ENCODE data around the gene DOK4. TPM values are rescaled to one million over a fixed set of nuclear protein-coding genes. Genes with fewer than 3 reads are reported as not detected.

DOK4 gene
- total RNA-seq, 2 donors from 2014 or later: 14.2 to 14.5 TPM

DNA sequence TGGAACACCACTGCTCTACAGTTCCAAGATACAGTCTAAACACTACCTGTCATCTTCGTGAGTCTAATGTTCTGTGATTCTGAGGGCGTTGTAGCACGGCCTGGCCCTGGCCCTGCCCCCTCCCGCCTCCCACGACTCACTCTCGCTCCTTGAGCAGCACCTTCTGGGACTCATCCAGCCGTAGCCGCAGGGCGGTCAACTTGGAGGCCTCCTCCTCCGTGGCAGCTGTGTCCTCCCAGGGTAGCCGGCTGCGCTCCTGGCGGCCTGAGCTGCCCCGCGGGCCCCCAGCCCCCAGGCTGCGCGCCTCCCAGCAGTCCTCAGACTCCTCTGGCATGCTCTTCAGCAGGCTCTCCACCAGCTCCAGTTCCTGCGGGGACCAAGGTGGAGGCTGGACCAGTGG is 39.5 kb upstream of the DOK4 start:
- intact Hi-C loops (cut with DNase I): no loop called here
- DNase-seq: no peak

DNA sequence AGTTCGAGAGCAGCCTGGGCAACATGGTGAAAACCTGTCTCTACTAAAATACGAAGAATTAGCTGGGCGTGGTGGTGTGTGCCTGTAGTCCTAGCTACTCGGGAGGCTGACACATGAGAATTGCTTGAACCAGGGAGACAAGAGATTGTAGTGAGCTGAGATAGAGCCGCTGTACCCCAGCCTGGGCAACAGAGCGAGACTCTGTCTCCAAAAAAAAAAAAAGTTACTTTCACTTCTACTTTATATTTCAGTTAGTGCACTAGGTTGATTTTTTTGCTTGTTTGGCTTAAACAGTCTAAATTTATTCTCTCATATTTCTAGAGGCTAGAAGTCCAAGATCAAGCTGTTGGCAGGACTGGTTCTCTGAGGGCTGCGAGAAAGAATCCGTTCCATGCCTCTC is 36.7 kb upstream of the DOK4 start:
- intact Hi-C loops (cut with DNase I): loop anchor here (5.0 kb wide), 2 partner anchors 56 to 221 kb away; no protein-coding TSS in a partner anchor
- no peak for ATAC-seq
- no peak for DNase-seq

More for the DNA sequence above, 39.5 kb upstream of the DOK4 start:
- no peak for ATAC-seq

DNA sequence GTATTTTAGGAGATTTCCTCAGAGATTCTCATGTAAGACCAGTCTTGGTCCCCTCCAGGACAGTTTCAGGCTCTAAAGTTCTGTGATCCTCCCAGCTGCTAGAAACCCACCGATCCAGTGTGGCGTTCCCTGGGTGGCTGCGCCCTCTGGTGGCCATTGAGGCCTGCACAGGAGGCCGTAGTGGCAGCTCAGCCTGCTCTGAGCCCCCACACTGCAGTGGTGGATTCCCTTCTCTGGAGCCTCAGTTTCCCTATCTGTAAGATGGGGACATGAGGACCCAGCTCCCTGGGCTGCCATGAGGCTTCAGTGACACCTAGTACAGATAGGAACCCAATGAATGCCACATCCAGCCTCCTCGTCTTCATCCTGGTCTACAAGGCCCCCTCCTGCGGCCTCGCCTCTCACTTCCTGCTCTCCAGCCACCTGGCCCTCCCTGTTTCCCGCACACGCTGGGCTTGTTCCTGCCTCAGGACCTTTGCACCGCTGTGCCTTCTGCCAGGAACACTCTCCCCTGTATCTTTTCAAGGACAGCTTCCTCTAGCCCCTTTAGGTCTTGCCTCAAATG is 33.6 kb upstream of the DOK4 start:
- ATAC-seq (peak; percentile 82 to 84), DNase-seq (peak; percentile 84)
- intact Hi-C loops (cut with DNase I): loop anchor here (5.0 kb wide), 3 partner anchors 53 to 218 kb away; no protein-coding TSS in a partner anchor

DNA sequence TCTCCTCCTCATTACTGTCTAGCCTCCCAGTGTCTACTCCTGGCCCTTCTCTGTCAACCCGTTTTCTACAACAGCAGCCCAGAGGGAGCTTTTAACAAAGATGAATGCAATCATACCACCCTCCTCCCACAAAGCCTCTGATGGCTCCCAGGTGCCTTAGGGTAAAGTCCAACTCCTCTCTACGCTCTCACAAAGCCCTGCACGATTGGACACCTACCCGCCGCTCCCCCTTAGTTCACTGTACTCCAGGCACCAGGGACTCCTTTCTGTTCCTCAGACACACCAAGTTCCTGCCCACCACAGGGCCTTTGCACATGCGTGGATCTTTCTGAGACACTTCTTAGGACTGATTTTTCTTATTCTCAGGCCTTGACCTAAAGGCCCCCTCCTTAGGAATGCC is 32.6 kb upstream of the DOK4 start:
- no peak for ATAC-seq
- DNase-seq: no peak
- intact Hi-C loops (cut with DNase I): loop anchor here (5.0 kb wide), 2 partner anchors 97 to 217 kb away; no protein-coding TSS in a partner anchor

- DNase-seq (no peak), ATAC-seq (no peak)
- intact Hi-C loops (cut with DNase I): loop anchor here (5.0 kb wide), 2 partner anchors 96 to 216 kb away; no protein-coding TSS in a partner anchor
Observed at GRCh38 chr16:57518520-57518919, 32.2 kb upstream of the DOK4 start.

- peak in 1 of 2 donors; percentile 6 for ATAC-seq
- DNase-seq: no peak
- intact Hi-C loops (cut with DNase I): loop anchor here (5.0 kb wide), 2 partner anchors 95 to 215 kb away; no protein-coding TSS in a partner anchor
Observed at GRCh38 chr16:57517397-57518367, 31.4 kb upstream of the DOK4 start.

- intact Hi-C loops (cut with DNase I): loop anchor here (5.0 kb wide), 2 partner anchors 94 to 214 kb away; no protein-coding TSS in a partner anchor
- ATAC-seq: no peak
- no peak for DNase-seq
Observed at GRCh38 chr16:57516773-57517172, 30.5 kb upstream of the DOK4 start.

GRCh38 chr16:57516176-57516725 is 30.0 kb upstream of the DOK4 start:
- DNase-seq: no peak
- no peak for ATAC-seq
- intact Hi-C loops (cut with DNase I): loop anchor here (5.0 kb wide), 2 partner anchors 94 to 214 kb away; no protein-coding TSS in a partner anchor

- no peak for DNase-seq
- intact Hi-C loops (cut with DNase I): loop anchor here (5.0 kb wide), 3 partner anchors 83 to 213 kb away; no protein-coding TSS in a partner anchor
- peak; percentile 20 to 45 for ATAC-seq
Observed at GRCh38 chr16:57514791-57515600, 28.7 kb upstream of the DOK4 start.

GRCh38 chr16:57514371-57514770 is 28.1 kb upstream of the DOK4 start:
- DNase-seq (no peak), ATAC-seq (no peak)

DNA sequence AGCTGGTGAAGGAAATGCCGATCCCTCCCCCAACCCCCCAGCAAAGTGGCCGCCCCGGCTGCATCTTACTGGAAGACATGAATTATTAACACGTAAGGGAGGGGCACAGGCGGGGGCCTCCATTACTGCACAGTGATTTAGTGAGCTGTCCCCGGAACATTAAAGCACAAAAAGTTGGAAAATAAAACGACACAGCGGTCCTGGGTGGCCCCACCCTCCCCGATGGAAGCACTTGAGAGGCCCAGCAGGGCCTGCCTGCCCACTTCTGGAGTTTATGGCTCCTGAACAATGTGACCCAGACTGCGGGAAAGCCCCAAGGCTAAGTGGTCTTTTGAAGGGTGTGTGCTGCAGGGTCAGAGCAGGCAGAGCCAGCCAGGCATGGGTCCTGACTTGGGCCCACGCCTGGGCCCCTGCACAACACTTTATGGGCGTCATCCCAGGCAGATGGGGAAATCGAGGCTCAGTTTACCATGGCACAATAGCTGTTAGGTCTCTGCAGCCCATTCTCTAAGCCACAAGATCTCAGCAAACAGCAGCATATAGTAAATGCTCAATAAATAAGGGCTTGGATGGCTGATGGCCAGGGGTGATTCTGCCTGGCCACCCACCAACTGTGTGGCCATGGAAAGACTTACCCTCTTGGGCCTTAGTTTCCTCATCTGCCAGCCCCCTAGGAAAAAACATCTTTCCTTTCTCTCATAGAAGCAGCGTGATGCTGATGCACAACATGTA is 27.2 kb upstream of the DOK4 start:
- ATAC-seq: no peak
- intact Hi-C loops (cut with DNase I): loop anchor here in 1 of 2 donors (5.0 kb wide), 1 partner anchor 81 kb away; no protein-coding TSS in a partner anchor
- DNase-seq: no peak

More at GRCh38 chr16:57514371-57514770, 28.1 kb upstream of the DOK4 start:
- intact Hi-C loops (cut with DNase I): loop anchor here in 1 of 2 donors (5.0 kb wide), 1 partner anchor 82 kb away; no protein-coding TSS in a partner anchor

GRCh38 chr16:57512296-57513001 is 26.2 kb upstream of the DOK4 start:
- no peak for DNase-seq
- intact Hi-C loops (cut with DNase I): loop anchor here in 1 of 2 donors (5.0 kb wide), 1 partner anchor 80 kb away; no protein-coding TSS in a partner anchor

GRCh38 chr16:57510016-57510871 is 24.0 kb upstream of the DOK4 start:
- intact Hi-C loops (cut with DNase I): loop anchor here in 1 of 2 donors (5.0 kb wide), 1 partner anchor 78 kb away; no protein-coding TSS in a partner anchor
- DNase-seq (no peak), ATAC-seq (no peak)

More at GRCh38 chr16:57512296-57513001, 26.2 kb upstream of the DOK4 start:
- no peak for ATAC-seq

DNA sequence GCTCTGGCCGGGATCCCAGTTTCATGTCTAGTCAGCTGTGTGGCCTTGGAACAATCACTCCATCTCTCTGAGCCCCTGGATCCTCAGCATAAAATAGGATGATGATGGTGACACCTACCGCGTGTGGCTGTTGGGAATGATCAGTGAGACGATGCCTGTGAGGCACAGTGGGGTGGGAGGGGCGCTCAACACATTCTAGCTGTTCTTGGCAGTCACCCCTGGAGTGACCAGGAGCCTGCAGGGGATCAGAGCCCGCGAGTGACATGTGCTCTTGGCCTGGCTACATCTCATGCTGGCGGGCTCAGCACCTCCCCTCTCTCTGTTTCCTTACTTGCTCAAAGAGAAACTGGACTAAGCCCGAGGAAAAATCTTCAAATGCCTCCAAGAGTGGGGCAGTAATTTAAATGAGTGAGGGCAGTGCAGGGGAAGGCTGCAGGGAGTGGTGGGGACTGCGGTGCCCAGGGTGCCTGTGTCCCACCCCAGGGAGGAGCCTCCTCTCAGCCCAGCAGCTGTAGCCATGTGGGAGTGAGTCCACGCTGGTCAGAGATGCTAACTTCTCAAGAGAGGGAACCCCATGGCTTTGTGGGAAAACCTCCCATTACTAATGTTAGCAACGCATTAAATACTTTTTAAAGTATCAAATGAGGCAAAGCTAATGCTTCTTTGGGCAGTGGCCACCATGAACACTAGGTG is 23.1 kb upstream of the DOK4 start:
- ATAC-seq: no peak
- intact Hi-C loops (cut with DNase I): no loop called here
- DNase-seq: no peak

- no peak for ATAC-seq
- intact Hi-C loops (cut with DNase I): no loop called here
- DNase-seq: no peak
Observed at GRCh38 chr16:57508035-57508425, 21.7 kb upstream of the DOK4 start.
